SK-N-SH treated with all-trans-retinoic acid at 6 μM for 48 hours (cell line): Measurements from ENCODE around the gene RFPL1.

Experiments
- ESRRG ChIP-seq: fragments of 250-450 bp; sonication (Bioruptor Pico); IDR thresholded peaks from 2 replicates; pipeline ENCODE4 v1.6.1; 2021; ENCODE audit warnings: mild to moderate bottlenecking
- OSR1 ChIP-seq: fragments of 250-450 bp; sonication (Bioruptor Pico); IDR thresholded peaks from 2 replicates; pipeline ENCODE4 v1.8.0; 2022; ENCODE audit warnings: moderate library complexity, mild to moderate bottlenecking, inconsistent platforms
- PPARA ChIP-seq: fragments of 250-450 bp; sonication (Bioruptor Pico); IDR thresholded peaks from 2 replicates; pipeline ENCODE4 v1.5.0; 2020; ENCODE audit warnings: mild to moderate bottlenecking, borderline replicate concordance
- TF ChIP-seq, protein P1 (sequence below): fragments of 250-450 bp; sonication (Bioruptor Pico); IDR thresholded peaks from 2 replicates; pipeline ENCODE4 v1.8.0; 2020; ENCODE audit warnings: mild to moderate bottlenecking, moderate library complexity, borderline replicate concordance

DNA sequence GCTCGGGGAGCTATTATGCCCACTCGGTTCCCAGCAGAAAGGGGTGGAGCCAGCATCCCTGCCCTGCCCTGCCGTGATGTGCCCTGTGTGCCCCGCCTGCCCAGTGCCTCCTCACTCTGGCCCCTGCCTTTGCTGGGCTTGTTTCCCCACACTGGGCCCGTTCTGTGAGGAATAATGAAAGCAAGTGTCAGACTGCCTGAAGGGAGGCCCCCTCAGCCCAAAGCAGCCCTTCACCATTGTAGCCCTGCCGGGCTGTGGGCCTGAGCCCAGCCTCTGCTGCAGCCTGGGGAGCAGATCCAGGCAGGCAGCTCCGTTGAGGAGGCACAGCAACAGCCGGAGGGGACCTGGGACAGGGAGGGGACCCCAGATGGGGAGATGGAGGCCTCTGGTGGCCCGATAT lies 21.4 kb downstream of the RFPL1 start:
- TF ChIP-seq ESRRG (no peak), OSR1 (no peak), PPARA (no peak)
- TF ChIP-seq, protein P1, sequence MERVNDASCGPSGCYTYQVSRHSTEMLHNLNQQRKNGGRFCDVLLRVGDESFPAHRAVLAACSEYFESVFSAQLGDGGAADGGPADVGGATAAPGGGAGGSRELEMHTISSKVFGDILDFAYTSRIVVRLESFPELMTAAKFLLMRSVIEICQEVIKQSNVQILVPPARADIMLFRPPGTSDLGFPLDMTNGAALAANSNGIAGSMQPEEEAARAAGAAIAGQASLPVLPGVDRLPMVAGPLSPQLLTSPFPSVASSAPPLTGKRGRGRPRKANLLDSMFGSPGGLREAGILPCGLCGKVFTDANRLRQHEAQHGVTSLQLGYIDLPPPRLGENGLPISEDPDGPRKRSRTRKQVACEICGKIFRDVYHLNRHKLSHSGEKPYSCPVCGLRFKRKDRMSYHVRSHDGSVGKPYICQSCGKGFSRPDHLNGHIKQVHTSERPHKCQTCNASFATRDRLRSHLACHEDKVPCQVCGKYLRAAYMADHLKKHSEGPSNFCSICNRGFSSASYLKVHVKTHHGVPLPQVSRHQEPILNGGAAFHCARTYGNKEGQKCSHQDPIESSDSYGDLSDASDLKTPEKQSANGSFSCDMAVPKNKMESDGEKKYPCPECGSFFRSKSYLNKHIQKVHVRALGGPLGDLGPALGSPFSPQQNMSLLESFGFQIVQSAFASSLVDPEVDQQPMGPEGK (CRISPR knock-in tag): no peak
